ENCODE results near the gene C1orf210.

DNA sequence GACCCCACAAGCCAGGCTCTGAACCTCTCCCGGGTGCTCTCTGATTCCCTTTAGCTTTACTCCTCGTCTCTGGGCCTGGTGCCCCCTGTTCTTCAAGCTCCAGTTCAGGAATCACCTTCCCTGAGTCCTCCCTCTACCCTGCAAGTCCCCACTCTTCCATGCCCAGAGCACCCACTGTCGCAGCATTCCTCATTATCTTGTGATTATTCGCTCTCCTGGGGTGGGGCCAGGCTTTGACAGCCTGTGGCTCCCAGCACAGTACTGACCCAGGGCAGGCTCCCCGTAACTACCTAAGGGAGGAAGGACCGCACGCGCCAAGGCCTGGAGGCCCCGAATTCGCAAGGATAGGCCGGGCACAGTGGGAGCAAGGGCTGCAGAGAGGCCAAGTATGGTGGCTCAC is 734 bp upstream of the C1orf210 start:
- TF ChIP-seq, protein P1, sequence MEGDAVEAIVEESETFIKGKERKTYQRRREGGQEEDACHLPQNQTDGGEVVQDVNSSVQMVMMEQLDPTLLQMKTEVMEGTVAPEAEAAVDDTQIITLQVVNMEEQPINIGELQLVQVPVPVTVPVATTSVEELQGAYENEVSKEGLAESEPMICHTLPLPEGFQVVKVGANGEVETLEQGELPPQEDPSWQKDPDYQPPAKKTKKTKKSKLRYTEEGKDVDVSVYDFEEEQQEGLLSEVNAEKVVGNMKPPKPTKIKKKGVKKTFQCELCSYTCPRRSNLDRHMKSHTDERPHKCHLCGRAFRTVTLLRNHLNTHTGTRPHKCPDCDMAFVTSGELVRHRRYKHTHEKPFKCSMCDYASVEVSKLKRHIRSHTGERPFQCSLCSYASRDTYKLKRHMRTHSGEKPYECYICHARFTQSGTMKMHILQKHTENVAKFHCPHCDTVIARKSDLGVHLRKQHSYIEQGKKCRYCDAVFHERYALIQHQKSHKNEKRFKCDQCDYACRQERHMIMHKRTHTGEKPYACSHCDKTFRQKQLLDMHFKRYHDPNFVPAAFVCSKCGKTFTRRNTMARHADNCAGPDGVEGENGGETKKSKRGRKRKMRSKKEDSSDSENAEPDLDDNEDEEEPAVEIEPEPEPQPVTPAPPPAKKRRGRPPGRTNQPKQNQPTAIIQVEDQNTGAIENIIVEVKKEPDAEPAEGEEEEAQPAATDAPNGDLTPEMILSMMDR (IDR thresholded peaks at IDR 0.05; ENCODE audit: poor library complexity) = no peak
- no peak for TF ChIP-seq EZH2phosphoT487 (IDR thresholded peaks at IDR 0.05; ENCODE audit: low read depth, severe bottlenecking, unreplicated experiment)
